Cardiac fibroblast (primary cell): Measurements from ENCODE around the gene IRAG1.

Source experiments
- DNase-seq, 2 donors: peaks; one replicate each; pipeline versions ENCODE4 v3.0.0 to v3.0.0-alpha.2; 2010; ENCODE audit warnings: low read depth in 2 of 2
- H3K4me3 ChIP-seq, 2 donors: replicated peaks in 1 of 2; 1 replicate in 1 of 2; 2 replicates in 1 of 2; pipeline ENCODE4 v1.5.1; 2011; ENCODE audit warnings: low read depth in 2 of 2, low read length in 2 of 2, mild to moderate bottlenecking in 2 of 2, moderate library complexity in 1 of 2
- CTCF ChIP-seq: IDR thresholded peaks from one replicate; pipeline ENCODE4 v1.5.1; 2011; ENCODE audit warnings: low read depth, mild to moderate bottlenecking, low read length, inconsistent platforms

The IRAG1 gene

GRCh38 chr11:10660323-10660722 lies 33.2 kb downstream of the IRAG1 start:
- H3K4me3 ChIP-seq: no peak overlapping the region
- no peak for TF ChIP-seq CTCF
- DNase-seq: no peak

GRCh38 chr11:10659339-10660216 lies 34.0 kb downstream of the IRAG1 start:
- peak; percentile 73 to 94 for DNase-seq
- H3K4me3 ChIP-seq: no peak overlapping the region
- no peak for TF ChIP-seq CTCF

GRCh38 chr11:10658621-10659338 lies 34.8 kb downstream of the IRAG1 start:
- peak in 1 of 2 donors; percentile 31 for DNase-seq
- TF ChIP-seq CTCF: no peak
- no peak overlapping the region for H3K4me3 ChIP-seq

GRCh38 chr11:10657308-10658271 lies 36.0 kb downstream of the IRAG1 start:
- TF ChIP-seq CTCF: no peak
- DNase-seq: peak; percentile 84
- H3K4me3 ChIP-seq: peak overlapping the region in 1 of 2 donors; percentile 2

- TF ChIP-seq CTCF: no peak
Observed at GRCh38 chr11:10655943-10656576, 37.5 kb downstream of the IRAG1 start.

GRCh38 chr11:10655227-10655626 lies 38.3 kb downstream of the IRAG1 start:
- H3K4me3 ChIP-seq: no peak overlapping the region
- no peak for TF ChIP-seq CTCF
- no peak for DNase-seq

More at GRCh38 chr11:10655943-10656576, 37.5 kb downstream of the IRAG1 start:
- H3K4me3 ChIP-seq: no peak overlapping the region
- DNase-seq: peak; percentile 10 to 46
